ENCODE measurements around the gene RBM15B. TPM values are rescaled to one million over a fixed set of nuclear protein-coding genes. Genes with fewer than 3 reads are reported as not detected.

Gene RBM15B
- total RNA-seq, 1 donor from 2014 or later: 68.3 TPM

DNA sequence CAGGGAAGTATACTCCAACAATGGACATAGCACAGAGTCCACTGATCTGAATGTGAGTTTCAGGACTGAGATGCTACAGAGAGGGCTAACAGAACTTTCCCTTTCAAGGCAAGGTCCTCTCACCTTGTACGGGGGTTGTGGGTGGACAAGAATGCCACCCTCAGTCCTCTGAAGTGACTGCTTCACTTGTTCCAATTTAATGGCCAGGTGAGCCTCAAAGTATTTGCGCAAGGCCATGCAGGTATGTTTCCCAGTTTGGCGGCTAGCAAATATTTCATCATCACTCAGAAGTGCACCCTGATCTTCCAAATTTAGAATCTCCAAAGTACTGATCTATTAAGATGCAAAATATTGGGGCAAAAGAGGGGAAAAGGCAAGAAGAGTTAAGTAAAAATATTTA lies 38.1 kb downstream of the RBM15B start:
- H3K27me3 Mint-ChIP-seq (ENCODE audit: low read depth): no peaks in the 10 kb centered on the region
- TF ChIP-seq, protein P1, sequence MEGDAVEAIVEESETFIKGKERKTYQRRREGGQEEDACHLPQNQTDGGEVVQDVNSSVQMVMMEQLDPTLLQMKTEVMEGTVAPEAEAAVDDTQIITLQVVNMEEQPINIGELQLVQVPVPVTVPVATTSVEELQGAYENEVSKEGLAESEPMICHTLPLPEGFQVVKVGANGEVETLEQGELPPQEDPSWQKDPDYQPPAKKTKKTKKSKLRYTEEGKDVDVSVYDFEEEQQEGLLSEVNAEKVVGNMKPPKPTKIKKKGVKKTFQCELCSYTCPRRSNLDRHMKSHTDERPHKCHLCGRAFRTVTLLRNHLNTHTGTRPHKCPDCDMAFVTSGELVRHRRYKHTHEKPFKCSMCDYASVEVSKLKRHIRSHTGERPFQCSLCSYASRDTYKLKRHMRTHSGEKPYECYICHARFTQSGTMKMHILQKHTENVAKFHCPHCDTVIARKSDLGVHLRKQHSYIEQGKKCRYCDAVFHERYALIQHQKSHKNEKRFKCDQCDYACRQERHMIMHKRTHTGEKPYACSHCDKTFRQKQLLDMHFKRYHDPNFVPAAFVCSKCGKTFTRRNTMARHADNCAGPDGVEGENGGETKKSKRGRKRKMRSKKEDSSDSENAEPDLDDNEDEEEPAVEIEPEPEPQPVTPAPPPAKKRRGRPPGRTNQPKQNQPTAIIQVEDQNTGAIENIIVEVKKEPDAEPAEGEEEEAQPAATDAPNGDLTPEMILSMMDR (IDR thresholded peaks at IDR 0.05; ENCODE audit: unreplicated experiment): no peak

DNA sequence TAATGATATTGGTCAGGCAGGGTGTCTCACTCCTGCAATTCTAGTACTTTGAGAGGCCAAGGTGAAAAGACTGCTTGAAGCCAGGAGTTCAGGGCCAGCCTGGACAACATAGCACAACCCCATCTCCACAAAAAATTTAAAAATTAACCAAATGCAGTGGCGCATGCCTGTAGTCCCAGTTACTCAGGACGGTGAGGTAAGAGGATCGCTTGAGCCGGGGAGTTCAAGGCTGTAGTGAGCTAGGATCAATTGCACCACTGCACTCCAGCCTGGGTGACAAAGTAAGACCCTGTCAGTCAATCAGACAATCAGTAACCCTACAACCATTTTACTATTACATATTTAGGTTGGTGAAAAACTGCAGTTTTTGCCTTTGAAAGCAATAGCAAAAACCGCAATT lies 43.0 kb downstream of the RBM15B start:
- H3K27me3 Mint-ChIP-seq (ENCODE audit: low read depth): no peaks in the 10 kb centered on the region
- no peaks in the 10 kb centered on the region for H3K4me1 Mint-ChIP-seq
- H3K36me3 Mint-ChIP-seq: peaks cover 12% of the 10 kb centered on the region
- no peaks in the 10 kb centered on the region for H3K9me3 Mint-ChIP-seq
- DNase-seq (ENCODE audit: low spot score in 2 of 2, unreplicated experiment in 2 of 2): no peak
- H3K4me3 Mint-ChIP-seq: no peak overlapping the region
- TF ChIP-seq, protein P1 (IDR thresholded peaks at IDR 0.05; ENCODE audit: unreplicated experiment): no peak
- H3K27ac Mint-ChIP-seq: no peak overlapping the region

More for the DNA sequence above, 38.1 kb downstream of the RBM15B start:
- H3K4me1 Mint-ChIP-seq: no peaks in the 10 kb centered on the region
- no peak overlapping the region for H3K27ac Mint-ChIP-seq
- H3K36me3 Mint-ChIP-seq: peaks cover 16% of the 10 kb centered on the region
- no peaks in the 10 kb centered on the region for H3K9me3 Mint-ChIP-seq
- no peak overlapping the region for H3K4me3 Mint-ChIP-seq
- no peak for DNase-seq (ENCODE audit: low spot score in 2 of 2, unreplicated experiment in 2 of 2)

DNA sequence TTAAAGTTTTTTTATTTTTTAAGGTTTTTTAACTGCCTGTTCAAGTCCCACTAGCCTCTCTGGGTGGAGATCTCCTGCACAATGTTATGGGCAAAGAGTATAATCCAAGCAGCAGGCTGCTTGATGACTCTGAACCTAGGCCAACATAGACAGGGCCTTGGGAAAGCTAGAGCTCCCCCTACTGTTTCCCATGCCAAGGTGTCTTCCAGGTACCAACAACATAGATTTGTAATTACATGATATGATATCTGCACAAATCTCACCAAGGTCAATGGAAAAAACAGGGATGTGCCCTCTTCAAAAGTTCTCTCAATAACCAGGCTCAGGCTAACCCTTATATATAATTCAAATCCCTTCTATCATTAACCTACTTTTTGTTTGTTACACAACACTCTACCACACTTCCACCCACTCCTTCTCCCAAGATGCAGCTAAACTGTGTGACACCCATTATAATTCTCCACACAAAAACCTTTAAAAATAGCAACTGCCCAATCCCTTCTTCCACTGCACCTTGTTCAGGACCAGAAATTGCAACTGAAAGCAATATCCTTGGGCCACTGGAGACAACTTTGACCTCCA lies 43.8 kb downstream of the RBM15B start:
- no peaks in the 10 kb centered on the region for H3K4me1 Mint-ChIP-seq
- DNase-seq (ENCODE audit: low spot score in 2 of 2, unreplicated experiment in 2 of 2): no peak
- H3K9me3 Mint-ChIP-seq: no peaks in the 10 kb centered on the region
- H3K36me3 Mint-ChIP-seq: peaks cover 10% of the 10 kb centered on the region
- H3K27ac Mint-ChIP-seq: no peak overlapping the region
- H3K27me3 Mint-ChIP-seq (ENCODE audit: low read depth): no peaks in the 10 kb centered on the region
- TF ChIP-seq, protein P1 (IDR thresholded peaks at IDR 0.05; ENCODE audit: unreplicated experiment): no peak
- H3K4me3 Mint-ChIP-seq: no peak overlapping the region

DNA sequence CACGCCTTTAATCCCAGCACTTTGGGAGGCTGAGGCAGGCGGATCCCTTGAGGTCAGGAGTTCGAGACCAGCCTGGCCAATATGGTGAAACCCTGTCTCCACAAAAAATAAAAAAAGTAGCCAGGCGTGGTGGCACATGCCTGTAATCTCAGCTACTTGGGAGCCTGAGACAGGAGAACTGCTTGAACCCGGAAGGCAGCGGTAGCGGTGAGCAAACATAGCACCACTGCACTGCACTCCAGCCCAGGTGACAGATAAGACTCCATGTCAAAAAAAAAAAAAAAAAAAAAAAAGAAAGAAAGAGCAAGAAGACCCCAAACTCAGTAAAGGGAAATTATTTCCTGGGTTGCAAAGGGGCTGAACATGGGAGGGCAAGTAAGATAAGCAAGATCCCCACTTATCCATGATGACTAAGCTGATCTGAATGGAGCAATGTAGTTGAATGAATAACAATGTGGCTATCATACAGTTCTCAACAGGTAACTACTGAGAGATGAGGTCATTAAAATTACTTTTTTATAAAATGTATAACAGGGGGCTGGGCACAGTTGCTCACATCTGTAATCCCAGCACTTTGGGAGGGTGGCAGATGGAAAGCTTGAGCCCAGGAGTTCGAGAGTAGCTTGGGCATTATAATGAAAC lies 46.0 kb downstream of the RBM15B start:
- no peaks in the 10 kb centered on the region for H3K27me3 Mint-ChIP-seq (ENCODE audit: low read depth)
- H3K4me1 Mint-ChIP-seq: no peaks in the 10 kb centered on the region

GRCh38 chr3:51441282-51442030 lies 50.4 kb downstream of the RBM15B start:
- TF ChIP-seq, protein P1 (IDR thresholded peaks at IDR 0.05; ENCODE audit: unreplicated experiment): no peak
- DNase-seq (ENCODE audit: low spot score in 2 of 2, unreplicated experiment in 2 of 2): no peak
- Mint-ChIP-seq H3K4me3 (no peak overlapping the region), H3K9me3 (no peaks in the 10 kb centered on the region), H3K4me1 (no peaks in the 10 kb centered on the region), H3K27ac (no peak overlapping the region), H3K27me3 (ENCODE audit: low read depth) (no peaks in the 10 kb centered on the region), H3K36me3 (peaks cover 24% of the 10 kb centered on the region)

More for the DNA sequence above, 46.0 kb downstream of the RBM15B start:
- H3K27ac Mint-ChIP-seq: no peak overlapping the region
- H3K9me3 Mint-ChIP-seq: no peaks in the 10 kb centered on the region
- DNase-seq (ENCODE audit: low spot score in 2 of 2, unreplicated experiment in 2 of 2): no peak
- H3K36me3 Mint-ChIP-seq: peaks cover 22% of the 10 kb centered on the region
- TF ChIP-seq, protein P1 (IDR thresholded peaks at IDR 0.05; ENCODE audit: unreplicated experiment): no peak
- no peak overlapping the region for H3K4me3 Mint-ChIP-seq

Data from mesothelial cell of epicardium (in vitro differentiated cells).